Skeletal muscle tissue (tissue), 4 donors: ENCODE data around the gene PIK3IP1. TPM values are rescaled to one million over a fixed set of nuclear protein-coding genes. Genes with fewer than 3 reads are reported as not detected.
A peak's percentile ranks its signal among the peaks of the same experiment; 100 is the strongest.

Source experiments
- H3K27ac ChIP-seq: one replicate; pipeline ENCODE4 v1.7.0; 2013; ENCODE audit warnings: mild to moderate bottlenecking, low read depth, low read length, inconsistent platforms
- H3K27me3 ChIP-seq, 3 donors: one replicate each; pipeline ENCODE4 v1.7.0; 2013; ENCODE audit warnings: low read length in 3 of 3; ENCODE audit not compliant: control insufficient read depth in 3 of 3, insufficient read depth in 3 of 3
- H3K36me3 ChIP-seq, 3 donors: one replicate each; pipeline ENCODE4 v1.7.0; 2013; ENCODE audit warnings: low read length in 3 of 3; ENCODE audit not compliant: control insufficient read depth in 3 of 3, insufficient read depth in 3 of 3
- H3K4me1 ChIP-seq, 3 donors: one replicate each; pipeline ENCODE4 v1.7.0; 2013; ENCODE audit warnings: low read length in 3 of 3, mild to moderate bottlenecking in 3 of 3; ENCODE audit not compliant: control insufficient read depth in 3 of 3, insufficient read depth in 3 of 3
- H3K4me3 ChIP-seq, 3 donors: one replicate each; pipeline ENCODE4 v1.7.0; 2013; ENCODE audit warnings: low read length in 3 of 3
- H3K9ac ChIP-seq, 3 donors: one replicate each; pipeline ENCODE4 v1.7.0; 2013; ENCODE audit warnings: low read length in 3 of 3, mild to moderate bottlenecking in 3 of 3, moderate library complexity in 2 of 3, low read depth in 1 of 3
- H3K9me3 ChIP-seq, 3 donors: one replicate each; pipeline ENCODE4 v1.7.0; 2013; ENCODE audit warnings: low read length in 3 of 3; ENCODE audit not compliant: control insufficient read depth in 3 of 3
- total RNA-seq: library from RNA; depleted of rRNA; stranded (reverse); fragments of >200 nt; gene quantifications from one replicate; pipeline ENCODE4 v1.2.3, GENCODE V29; 2014
- donor health status: Osteomylitis.

PIK3IP1 gene
- total RNA-seq, 1 donor from 2014 or later = 6.3 TPM

- no peak overlapping the region for H3K4me3 ChIP-seq
- peaks cover 41 to 71% (median 69%) of the 10 kb centered on the region in 3 donors for H3K36me3 ChIP-seq
- peak overlapping the region in 1 of 3 donors; percentile 54 for H3K9ac ChIP-seq
- H3K27ac ChIP-seq = no peak overlapping the region
- H3K27me3 ChIP-seq = no peaks in the 10 kb centered on the region
- no peaks in the 10 kb centered on the region for H3K4me1 ChIP-seq
- H3K9me3 ChIP-seq = no peaks in the 10 kb centered on the region
These were observed 12.3 kb downstream of the PIK3IP1 start for GRCh38 chr22:31279821-31280505.

DNA sequence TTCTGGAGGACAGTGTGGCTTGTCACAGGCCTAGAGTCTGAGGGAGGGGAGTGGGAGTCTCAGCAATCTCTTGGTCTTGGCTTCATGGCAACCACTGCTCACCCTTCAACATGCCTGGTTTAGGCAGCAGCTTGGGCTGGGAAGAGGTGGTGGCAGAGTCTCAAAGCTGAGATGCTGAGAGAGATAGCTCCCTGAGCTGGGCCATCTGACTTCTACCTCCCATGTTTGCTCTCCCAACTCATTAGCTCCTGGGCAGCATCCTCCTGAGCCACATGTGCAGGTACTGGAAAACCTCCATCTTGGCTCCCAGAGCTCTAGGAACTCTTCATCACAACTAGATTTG lies 13.0 kb downstream of the PIK3IP1 start:
- Histone ChIP-seq H3K36me3 (peaks cover 39 to 70% (median 67%) of the 10 kb centered on the region in 3 donors), H3K4me3 (no peak overlapping the region), H3K9ac (no peak overlapping the region), H3K4me1 (no peaks in the 10 kb centered on the region), H3K9me3 (no peaks in the 10 kb centered on the region), H3K27ac (no peak overlapping the region), H3K27me3 (no peaks in the 10 kb centered on the region)

GRCh38 chr22:31278626-31279326 lies 13.5 kb downstream of the PIK3IP1 start:
- Histone ChIP-seq H3K9me3 (no peaks in the 10 kb centered on the region), H3K4me1 (no peaks in the 10 kb centered on the region), H3K36me3 (peaks cover 38 to 69% (median 63%) of the 10 kb centered on the region in 3 donors), H3K9ac (no peak overlapping the region), H3K27ac (no peak overlapping the region), H3K4me3 (no peak overlapping the region), H3K27me3 (no peaks in the 10 kb centered on the region)

- no peak overlapping the region for H3K9ac ChIP-seq
- peaks cover 39 to 70% (median 63%) of the 10 kb centered on the region in 3 donors for H3K36me3 ChIP-seq
- no peak overlapping the region for H3K4me3 ChIP-seq
- H3K4me1 ChIP-seq = no peaks in the 10 kb centered on the region
- H3K27me3 ChIP-seq = no peaks in the 10 kb centered on the region
- H3K27ac ChIP-seq = no peak overlapping the region
- H3K9me3 ChIP-seq = no peaks in the 10 kb centered on the region
These were observed 14.1 kb downstream of the PIK3IP1 start for GRCh38 chr22:31278151-31278621.

DNA sequence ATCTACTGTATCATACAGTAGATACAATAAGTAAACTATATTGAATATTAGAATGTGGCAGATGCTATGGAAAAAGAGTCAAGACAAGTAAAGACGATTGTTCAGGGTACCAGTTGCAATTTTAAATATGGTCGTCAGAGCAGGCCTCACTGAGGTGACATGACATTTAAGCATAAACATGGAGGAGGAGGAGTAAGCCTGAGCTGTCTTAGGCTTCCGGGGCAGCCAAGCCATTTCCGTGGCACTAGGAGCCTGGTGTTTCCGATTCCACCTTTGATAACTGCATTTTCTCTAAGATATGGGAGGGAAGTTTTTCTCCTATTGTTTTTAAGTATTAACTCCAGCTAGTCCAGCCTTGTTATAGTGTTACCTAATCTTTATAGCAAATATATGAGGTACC lies 14.5 kb downstream of the PIK3IP1 start:
- Histone ChIP-seq H3K27ac (no peak overlapping the region), H3K9ac (no peak overlapping the region), H3K9me3 (no peaks in the 10 kb centered on the region), H3K4me3 (no peak overlapping the region), H3K4me1 (peaks cover 0 to under 1% (median 0%) of the 10 kb centered on the region in 3 donors), H3K36me3 (peaks cover 39 to 69% (median 60%) of the 10 kb centered on the region in 3 donors), H3K27me3 (no peaks in the 10 kb centered on the region)

GRCh38 chr22:31276426-31277167 lies 15.7 kb downstream of the PIK3IP1 start:
- H3K4me1 ChIP-seq = peaks cover 0 to 2% (median 0%) of the 10 kb centered on the region in 3 donors
- H3K27me3 ChIP-seq = no peaks in the 10 kb centered on the region
- H3K27ac ChIP-seq = no peak overlapping the region
- H3K9me3 ChIP-seq = no peaks in the 10 kb centered on the region
- no peak overlapping the region for H3K9ac ChIP-seq
- peaks cover 35 to 66% (median 54%) of the 10 kb centered on the region in 3 donors for H3K36me3 ChIP-seq
- H3K4me3 ChIP-seq = no peak overlapping the region

GRCh38 chr22:31275576-31275975 lies 16.7 kb downstream of the PIK3IP1 start:
- Histone ChIP-seq H3K27me3 (no peaks in the 10 kb centered on the region), H3K4me3 (no peak overlapping the region), H3K9ac (no peak overlapping the region), H3K27ac (no peak overlapping the region), H3K4me1 (peaks cover 0 to 2% (median 0%) of the 10 kb centered on the region in 3 donors), H3K9me3 (no peaks in the 10 kb centered on the region), H3K36me3 (peaks cover 36 to 66% (median 48%) of the 10 kb centered on the region in 3 donors)

DNA sequence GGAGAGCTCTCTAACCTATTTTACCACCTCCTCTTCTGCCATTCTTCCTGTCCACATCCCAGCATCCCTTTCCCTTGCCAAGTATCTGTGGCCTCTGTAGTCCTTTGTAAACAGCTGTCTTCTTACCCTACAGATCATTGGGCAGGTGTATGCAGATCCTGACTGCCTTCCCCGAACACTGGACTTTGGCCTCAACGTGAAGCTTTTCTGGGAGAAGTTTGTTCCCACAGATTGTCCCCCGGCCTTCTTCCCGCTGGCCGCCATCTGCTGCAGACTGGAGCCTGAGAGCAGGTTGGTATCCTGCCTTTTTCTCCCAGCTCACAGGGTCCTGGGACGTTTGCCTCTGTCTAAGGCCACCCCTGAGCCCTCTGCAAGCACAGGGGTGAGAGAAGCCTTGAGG lies 17.3 kb downstream of the PIK3IP1 start:
- Histone ChIP-seq H3K36me3 (peaks cover 33 to 65% (median 44%) of the 10 kb centered on the region in 3 donors), H3K27ac (no peak overlapping the region), H3K9ac (no peak overlapping the region), H3K4me3 (no peak overlapping the region), H3K27me3 (no peaks in the 10 kb centered on the region), H3K4me1 (peaks cover 0 to 2% (median 0%) of the 10 kb centered on the region in 3 donors), H3K9me3 (no peaks in the 10 kb centered on the region)

GRCh38 chr22:31274017-31274416 lies 18.3 kb downstream of the PIK3IP1 start:
- H3K27me3 ChIP-seq = no peaks in the 10 kb centered on the region
- no peak overlapping the region for H3K9ac ChIP-seq
- peaks cover 34 to 58% (median 38%) of the 10 kb centered on the region in 3 donors for H3K36me3 ChIP-seq
- no peak overlapping the region for H3K4me3 ChIP-seq
- no peaks in the 10 kb centered on the region for H3K9me3 ChIP-seq
- no peak overlapping the region for H3K27ac ChIP-seq
- peaks cover 0 to 2% (median 0%) of the 10 kb centered on the region in 3 donors for H3K4me1 ChIP-seq
